NCI-H2081 treated with DMSO at 0.1 percent for 48 hours (cell line): Measurements from ENCODE around the gene CFAP47.
A peak's percentile ranks its signal among the peaks of the same experiment; 100 is the strongest.
"Not testable (repeated sequence)": the region's sequence is repeated elsewhere in the genome, so short reads cannot be mapped to it uniquely, and the experiment has no call there.

Experiments used
- DNase-seq: peaks from one replicate; lab custom pipeline; 2025; lab: John Stamatoyannopoulos, UW

Gene CFAP47, protein sequence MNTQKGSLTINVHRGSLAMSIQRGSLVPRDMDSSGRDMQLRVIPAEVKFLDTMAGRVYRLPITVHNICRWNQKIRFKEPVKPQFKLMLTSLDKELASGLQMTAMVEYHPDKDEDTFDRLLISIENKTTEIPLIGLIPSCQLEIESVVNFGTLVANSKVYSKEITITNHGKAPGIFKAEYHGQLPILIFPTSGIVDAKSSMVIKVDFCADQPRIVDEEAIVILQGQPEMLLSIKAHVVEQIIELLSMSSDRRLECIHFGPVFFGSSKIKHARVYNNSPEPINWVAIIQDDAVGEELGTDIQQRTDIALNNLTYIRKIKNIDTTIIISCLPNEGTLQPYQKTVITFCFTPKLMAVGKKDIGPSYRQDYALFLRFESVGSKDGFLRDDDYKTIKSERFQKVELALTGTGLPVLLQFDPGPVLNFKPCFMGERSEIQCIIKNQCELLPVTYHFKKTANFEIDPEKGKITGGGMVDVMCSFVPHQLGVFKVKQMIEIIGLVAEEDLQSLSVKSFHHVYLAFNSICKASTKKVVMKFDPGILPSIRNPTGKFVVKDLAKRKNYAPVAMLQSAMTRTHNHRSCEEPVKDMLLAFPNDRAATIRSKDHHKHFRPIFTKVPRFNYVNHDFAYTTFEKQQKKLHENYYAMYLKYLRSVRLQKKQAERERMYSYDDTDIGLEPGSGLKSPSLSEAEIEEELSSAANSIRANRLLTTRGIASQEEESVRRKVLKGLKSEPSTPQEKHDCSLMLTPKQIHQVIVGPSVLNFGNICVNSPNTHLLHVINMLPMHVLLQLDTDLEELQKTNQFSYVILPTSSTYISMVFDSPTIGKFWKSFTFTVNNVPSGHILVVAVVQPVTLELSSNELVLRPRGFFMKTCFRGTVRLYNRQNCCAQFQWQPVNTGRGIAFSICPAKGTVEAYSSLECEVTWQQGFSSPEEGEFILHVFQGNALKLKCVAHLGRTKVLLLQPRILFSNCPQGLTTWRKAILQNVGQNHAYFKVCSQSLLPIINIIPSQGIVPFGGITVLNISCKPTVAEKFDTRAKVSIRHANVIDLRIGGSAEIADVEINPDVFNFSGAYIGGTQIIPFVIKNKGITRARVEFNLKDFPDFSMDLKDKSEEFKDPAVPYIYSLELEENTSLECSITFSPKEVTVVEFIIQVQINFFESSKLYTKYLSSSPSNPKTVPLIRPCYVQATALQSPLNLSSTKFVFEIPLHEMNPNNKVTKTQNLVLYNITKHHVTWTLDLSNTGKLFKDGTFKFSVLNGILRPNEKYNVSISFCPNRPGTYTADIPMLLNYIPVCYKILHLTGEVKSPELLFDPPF (N-terminal part only)

DNA sequence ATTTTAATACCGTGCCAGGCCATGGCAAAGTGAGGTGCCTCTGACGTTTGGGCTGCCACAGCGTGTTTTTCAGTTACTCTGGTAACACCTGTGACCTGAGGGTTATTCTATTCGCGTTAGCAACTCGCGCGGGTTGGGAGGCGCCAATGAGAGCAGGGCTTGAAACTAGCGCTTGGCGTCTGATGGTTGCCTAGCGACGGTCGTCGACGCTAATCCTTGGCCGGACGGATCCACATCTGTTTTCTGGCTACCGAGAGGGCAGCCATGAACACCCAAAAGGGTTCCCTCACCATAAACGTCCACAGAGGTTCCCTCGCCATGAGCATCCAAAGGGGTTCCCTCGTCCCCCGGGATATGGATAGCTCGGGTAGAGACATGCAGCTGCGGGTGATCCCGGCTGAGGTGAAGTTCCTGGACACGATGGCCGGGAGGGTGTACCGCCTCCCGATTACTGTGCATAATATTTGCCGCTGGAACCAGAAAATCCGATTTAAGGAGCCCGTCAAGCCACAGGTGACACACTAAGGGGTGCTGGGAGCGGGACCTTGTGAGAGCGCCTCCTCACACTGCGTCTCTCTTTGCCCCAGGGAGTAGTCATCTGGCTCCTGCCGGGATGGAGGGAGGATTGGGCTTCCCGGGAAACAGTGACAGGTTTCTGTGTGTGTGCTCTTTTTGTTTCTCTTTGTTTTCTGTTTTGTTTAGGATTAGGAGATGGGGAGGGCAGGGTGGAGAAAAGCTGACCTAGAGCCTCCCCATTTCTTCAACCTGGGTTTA is at the start of gene CFAP47:
Gene CFAP47, plus strand, starts transcription at position 199 of the 774 bp plus-strand sequence. Its CDS starts 66 bp downstream, at position 265.
- DNase-seq = peak; percentile 25

DNA sequence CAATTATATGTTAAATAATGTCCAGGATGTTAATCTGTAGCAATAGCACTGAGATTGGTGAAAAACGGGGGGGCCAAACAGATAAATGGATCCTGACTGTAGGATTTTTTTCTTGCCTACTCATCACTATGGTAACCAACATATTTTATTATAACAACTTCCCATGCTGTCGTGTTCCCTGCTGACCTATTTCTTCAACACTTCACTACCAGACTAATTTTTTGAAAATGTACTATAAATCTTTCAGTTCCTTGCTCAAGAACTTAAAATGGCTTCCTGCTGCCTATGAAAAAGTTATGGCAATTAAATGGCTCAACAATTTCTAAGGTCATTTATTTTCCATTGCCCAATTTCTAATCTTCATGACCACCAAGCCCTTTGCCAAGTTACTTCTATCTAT is 38.9 kb upstream of the CFAP47 start:
- DNase-seq = no peak

DNA sequence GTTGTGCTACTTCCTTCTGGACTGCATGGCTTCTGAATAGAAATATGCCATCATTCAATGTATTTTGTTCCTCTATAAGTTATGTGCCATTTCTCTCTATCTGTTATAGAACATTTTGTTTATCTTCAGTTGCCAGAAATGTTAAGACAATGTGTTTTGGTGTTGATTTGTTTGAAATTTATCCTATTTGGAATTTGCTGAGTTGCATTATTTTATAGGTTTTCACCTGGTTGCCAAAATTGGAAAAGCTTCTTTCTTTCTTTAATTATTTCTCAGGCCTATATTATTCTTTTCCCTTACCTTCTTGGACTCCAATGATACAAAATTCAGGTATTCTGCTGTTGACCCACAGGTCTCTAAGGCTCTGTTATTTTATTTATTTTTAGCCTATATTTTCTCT is 33.4 kb upstream of the CFAP47 start:
- no peak for DNase-seq

DNA sequence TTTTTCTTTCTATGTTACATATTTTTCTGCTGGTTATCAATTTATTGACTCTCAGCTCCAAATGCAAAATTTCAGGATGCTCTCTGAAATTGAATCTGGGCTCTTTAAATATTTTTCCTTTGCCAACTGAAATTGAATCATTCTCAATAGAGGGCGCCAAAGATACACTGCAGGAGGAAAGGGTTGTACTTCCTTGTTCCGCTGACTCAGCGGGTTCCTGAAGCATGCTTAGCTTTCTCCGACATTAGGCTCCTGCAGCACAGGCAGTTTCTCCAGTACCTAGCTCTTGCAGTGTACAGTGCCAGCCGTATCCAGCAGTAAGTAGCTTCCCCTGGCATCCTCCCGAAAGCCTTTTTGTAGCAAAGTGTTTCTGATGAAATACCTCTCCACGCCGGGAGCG is 28.8 kb upstream of the CFAP47 start:
- DNase-seq = peak; percentile 51

DNA sequence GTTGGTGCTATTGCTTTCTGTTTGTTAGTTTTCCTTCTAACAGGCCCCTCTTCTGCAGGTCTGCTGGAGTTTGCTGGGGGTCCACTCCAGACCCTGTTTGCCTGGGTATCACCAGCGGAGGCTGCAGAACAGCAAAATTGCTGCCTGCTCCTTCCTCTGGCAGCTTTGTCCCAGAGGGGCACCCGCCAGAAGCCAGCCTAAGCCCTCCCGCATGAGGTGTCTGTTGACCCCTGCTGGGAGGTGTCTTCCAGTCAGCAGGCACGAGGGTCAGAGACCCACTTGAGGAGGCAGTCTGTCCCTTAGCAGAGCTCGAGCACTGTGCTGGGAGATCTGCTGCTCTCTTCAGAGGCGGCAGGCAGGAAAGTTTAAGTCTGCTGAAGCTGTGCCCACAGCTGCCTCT is 67.3 kb downstream of the CFAP47 start:
- not testable (repeated sequence) for DNase-seq

DNA sequence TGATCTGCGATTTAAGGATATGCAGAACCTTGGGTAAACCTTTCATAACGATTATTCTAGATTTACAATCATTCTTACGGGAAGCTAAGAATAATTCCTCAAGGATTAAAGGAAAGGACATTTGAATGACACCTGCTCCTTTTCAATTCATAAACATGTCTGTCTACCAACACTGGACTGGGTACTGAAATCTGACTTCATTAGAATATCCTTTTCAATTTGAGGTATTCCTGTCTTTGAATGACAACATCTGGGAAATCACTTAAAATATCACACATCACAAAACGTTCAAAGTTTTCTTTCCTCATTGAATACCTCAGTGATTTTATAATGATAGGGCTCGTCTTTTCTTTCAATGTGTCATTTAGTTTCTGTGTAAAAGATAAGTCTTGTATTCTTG is 87.7 kb downstream of the CFAP47 start:
- DNase-seq = no peak

DNA sequence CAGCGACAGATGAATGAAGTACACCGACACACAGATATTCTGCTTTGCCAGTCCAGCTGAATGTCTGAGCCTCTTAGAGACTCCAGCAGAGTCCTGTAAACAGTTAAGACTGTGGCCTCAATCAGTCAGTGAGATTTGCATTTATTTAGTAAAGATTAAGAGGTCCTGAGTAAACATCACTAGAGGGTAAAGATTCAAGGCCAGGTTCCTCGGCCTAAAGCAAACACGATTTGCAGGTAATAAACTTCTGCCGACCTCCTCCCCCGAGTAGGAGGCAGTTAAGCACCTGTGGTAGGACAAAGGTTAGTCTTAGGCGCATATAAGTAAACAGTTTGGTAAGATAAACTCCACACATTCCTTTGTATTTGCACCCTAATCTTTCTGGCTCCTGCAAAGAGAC is 99.6 kb downstream of the CFAP47 start:
- DNase-seq = no peak

DNA sequence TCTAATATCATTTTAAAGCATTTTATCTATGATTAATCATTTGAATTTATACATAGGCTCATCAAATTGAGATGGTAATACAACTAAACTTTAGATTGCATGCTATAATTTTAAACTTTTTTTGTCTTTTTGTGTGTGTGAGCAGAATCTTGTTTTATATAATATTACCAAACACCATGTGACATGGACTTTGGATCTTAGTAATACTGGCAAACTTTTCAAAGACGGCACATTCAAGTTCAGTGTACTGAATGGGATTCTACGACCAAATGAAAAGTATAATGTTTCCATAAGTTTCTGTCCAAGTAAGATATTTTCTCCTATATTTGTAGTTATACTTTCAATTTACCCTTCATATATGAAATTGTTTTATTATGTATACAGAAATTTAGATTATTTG is 116.0 kb downstream of the CFAP47 start:
- DNase-seq = no peak

DNA sequence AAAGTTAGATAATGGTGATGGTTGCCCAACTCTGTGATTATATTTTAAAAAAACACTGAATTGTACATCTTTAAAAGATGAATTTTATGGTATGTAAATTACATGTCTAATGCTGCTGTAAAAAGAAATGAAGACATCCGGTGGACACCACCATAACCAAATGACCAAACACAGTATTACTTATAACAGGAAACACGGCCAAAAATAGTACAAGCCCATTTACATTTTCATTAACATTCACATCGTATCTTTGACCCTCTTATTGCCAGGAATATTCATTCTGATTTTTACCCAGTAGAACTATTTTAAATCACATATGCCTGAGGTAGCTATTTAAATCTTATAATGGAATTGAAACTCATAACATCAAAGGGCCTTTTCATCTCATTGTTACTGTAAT is 143.2 kb downstream of the CFAP47 start:
- no peak for DNase-seq

DNA sequence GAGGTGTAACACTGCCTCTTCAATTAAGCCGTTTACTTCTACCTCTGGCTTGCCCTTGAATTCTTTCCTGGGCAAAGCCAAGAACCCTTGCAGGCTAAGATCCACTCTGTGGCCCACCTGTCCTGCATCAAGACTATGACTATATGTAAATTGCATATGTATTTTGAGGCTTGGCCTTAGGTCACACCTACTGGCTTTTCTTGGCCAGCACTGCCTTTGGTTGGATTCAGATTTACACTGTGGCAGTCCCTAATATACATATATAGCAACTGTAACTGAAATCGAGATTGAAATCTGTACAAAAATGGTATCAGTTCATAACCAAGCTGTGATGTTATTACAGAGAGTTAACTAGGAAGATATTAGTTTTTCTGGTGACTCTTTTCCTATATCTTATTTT is 151.5 kb downstream of the CFAP47 start:
- no peak for DNase-seq

DNA sequence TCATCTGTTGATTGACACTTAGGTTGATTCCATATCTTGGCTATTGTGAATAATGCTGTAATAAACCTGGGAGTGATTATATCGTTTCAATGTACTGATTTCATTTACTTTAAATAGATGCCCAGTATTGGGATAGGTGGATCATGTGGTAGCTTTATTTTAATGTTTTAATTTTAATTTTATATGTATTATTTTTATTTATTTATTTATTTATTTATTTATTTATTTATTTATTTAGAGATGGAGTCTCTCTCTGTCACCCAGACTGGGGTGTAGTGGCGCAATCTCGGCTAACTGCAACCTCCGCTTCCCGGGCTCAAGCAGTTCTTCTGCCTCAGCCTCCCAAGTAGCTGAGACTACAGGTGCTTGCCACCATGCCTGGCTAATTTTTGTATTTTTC is 155.5 kb downstream of the CFAP47 start:
- DNase-seq = not testable (repeated sequence)

DNA sequence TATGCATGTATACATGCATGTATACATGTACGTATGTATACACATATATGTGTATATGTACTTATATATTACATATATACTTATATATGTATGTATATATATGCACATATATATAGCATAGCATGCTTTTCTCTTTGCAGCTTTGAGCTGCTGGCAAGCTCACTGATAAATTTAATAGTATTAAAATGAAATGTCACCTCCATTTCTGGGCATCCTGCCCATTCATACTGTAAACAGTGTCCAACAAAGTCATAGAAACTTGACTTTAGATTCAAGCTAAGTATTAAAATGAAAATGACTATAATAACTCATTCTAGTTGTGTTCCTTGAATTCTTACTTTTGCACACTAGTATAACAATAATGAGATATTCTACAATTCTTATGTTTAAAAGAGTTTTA is 163.7 kb downstream of the CFAP47 start:
- DNase-seq = no peak

DNA sequence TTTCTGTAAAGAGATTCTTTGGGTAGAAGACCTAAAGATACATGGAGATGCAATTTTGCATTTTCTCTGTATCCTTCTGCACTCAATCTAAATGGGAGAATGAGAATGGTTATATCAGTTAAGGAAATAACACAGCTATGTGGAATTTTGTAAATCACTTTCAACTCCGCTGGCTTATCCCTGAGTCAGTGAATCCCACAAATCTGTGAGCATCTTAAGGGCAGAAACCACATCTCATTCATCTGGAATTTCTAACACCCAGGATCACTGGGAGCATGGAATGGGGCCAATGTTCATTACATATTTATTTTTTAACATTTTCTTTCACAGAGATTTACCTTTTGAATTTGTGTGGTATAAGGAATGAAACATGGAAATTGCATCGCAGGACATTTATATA is 167.8 kb downstream of the CFAP47 start:
- no peak for DNase-seq

DNA sequence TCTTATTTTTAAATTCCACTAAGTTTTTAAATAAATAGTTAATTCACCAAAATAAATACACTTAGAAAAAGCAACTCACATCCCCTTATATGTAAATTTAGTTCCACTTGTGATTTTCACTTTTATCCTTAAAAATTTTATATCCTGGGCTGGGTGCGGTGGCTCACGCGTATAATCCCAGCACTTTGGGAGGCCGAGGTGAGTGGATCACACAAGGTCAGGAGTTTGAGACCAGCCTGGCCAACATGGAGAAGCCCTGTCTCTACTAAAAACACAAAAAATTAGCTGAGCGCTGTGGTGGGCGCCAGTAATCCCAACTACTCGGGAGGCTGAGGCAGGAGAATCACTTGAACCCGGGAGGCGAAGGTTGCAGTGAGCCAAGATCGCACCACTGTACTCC is 169.4 kb downstream of the CFAP47 start:
- not testable (repeated sequence) for DNase-seq

DNA sequence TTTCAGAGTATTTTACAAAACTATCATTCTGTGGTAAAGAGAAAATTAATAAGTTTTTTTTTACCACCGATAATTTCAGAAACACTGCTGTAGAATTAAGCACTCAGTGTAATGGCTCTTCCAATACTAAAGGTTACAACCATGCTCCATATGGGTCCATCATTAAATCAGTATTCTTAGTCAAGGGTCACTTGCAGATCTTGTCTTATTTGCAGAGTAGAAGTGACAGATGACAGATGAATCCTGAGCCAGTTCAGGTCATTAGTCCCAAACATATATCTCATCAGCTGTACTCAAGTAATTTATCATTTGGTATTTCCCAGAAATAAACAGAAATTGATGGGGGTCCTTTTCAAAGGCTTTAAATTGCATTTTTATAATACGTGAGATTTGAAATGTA is 182.9 kb downstream of the CFAP47 start:
- DNase-seq = no peak

DNA sequence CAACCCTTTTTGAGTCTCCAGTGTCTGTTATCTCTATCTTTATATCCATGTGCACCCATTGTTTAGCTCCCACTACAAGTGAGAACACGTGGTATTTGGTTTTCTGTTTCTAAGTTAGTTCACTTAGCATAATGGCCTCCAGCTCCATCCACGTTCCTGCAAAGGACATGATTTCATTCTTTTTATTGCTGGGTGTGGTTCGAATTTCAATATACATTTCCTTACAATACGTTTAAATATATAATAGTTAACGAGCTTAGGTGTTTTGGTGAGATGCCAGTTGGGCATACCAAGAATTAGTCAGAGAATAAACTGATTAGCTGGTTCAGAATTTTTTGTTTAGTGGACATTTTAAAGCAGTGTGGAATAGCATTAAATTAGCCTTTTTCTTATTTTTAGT is 196.7 kb downstream of the CFAP47 start:
- no peak for DNase-seq

DNA sequence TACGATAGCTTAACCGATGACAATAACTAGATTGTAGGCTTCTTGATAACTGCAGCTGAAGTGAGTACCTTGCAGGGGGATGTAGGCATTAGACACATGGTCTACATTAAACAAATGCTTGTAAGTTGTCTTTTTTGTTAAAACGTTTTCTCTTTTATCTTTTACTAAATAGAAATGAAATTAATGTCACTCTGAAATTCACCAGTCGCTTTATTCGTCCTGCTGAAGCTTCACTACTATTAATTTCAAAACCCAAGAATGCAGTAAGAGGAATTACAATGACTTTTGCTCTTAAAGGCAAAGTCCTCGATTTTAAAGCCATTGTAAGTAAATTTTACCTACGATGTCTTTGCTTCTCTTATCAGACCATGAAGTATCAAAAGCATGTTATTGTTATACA is 239.7 kb downstream of the CFAP47 start:
- DNase-seq = no peak

DNA sequence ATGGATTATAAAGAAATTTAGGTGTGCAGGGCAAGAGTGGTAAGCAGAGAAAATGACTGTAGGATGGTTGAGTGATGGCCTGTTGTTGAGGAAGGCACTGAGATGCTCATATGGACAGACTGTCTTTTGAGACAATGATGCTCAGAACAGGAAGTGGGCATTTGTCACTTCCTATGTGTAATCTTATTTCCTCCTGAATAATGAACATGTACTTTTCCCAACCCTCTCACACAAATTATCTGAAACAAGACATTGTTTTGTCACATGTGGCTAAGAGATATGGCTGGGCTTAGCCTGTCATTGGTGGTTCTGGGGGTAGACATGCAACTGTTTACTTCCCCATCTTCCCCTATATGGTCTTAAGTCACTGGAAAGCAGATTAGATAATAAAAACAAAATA is 240.5 kb downstream of the CFAP47 start:
- DNase-seq = no peak

DNA sequence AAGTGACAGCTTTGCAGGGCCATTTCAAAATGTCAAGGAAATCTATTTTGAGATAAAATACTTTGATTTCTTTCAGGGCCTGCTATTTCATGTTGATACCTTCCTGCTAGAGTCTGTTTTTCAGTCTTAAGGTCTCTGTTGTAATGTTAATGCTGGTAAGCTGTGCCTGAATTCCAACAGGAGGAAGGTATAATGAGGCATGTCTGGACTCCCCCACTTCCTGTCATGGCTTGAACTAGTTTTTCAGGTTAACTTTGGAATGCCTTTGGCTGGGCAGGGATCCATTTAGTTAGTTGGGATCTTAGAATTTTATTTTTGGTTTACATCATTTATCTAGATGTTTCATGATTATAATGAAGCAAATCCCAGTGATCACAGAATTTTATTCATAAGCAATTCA is 279.0 kb downstream of the CFAP47 start:
- no peak for DNase-seq

DNA sequence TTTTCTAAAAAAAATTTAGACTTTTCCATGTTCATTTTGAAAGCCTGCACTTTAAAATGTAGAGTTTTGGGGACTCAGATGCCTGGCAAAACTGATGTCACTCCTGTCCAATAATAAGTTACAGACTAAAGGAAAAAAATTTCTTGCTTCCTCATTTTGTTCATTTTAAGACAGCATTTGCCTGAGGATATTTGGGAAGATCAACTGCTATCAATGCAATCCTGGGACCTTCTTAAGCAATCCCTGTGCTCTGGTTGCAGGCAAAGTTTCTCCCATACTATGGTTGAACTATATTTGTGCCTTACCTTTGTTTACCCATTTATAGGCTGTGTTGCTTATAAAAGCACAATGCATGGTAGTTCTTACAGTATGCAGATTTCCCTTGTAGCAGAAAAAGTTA is 280.4 kb downstream of the CFAP47 start:
- no peak for DNase-seq

DNA sequence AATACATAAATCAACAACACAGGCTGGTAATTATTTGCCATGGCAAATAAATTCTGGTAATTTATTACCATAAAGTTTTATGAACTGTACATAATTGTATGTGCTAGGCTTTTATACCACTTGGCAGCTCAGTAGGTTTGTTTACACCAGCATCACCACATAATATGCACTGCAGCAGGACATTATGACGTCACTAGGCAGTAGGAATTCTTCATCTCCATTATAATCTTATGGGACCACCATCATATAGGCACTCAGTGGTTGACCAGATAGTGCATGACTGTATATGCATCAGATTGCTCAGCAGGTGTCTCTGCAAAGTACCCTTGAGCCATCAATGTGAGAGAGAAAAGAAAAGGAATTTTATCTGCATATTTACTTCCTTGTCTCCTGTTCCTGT is 295.4 kb downstream of the CFAP47 start:
- DNase-seq = no peak

DNA sequence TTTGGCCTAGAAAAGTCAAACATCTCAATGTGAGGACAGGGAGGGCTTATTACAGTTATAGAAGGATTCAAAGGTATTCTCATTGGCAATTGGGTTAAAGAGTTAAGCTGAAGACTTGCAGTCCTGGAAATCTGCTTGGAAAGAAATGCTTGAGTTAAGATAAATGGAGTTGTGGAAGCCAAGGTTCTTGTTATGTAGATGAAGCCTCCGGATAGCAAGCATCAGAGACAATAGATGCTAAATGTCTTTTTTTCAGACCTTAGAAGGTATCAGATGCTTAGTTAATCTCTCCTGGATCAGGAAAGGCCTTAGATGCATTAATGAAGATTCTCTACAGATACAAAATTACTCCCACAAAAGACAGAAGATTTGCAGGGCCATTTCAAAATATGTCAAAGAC is 299.3 kb downstream of the CFAP47 start:
- DNase-seq = no peak
